ENCODE results near the gene OR10T2.

- no peak for TF ChIP-seq CTCF (IDR thresholded peaks at IDR 0.05; ENCODE audit: insufficient read depth, low read length)
- no peak for TF ChIP-seq GABPA (IDR thresholded peaks at IDR 0.05; ENCODE audit: low read depth)
- no peak for TF ChIP-seq POLR2AphosphoS5 (IDR thresholded peaks at IDR 0.05; ENCODE audit: low read depth)
Measured at GRCh38 chr1:158445376-158445775, 46.1 kb upstream of the OR10T2 start.

Data from HL-60 (cell line).